PC-3 (cell line): ENCODE results near the gene NDUFA13.

Experiments
- EZH2phosphoT487 ChIP-seq: fragments of 300-600 bp; sonication (generic); IDR thresholded peaks from 2 replicates; pipeline ENCODE4 v1.6.1; 2018; ENCODE audit warnings: mild to moderate bottlenecking, antibody characterized with exemption, low read length, borderline replicate concordance
- TF ChIP-seq, protein P1 (sequence below): fragments of 300-600 bp; sonication (generic); conservative IDR thresholded peaks from 2 replicates; pipeline ENCODE4 v1.5.1; 2017; ENCODE audit warnings: antibody characterized with exemption, low read depth, mild to moderate bottlenecking, low read length

GRCh38 chr19:19498255-19498991 lies 17.6 kb upstream of the NDUFA13 start:
- TF ChIP-seq, protein P1, sequence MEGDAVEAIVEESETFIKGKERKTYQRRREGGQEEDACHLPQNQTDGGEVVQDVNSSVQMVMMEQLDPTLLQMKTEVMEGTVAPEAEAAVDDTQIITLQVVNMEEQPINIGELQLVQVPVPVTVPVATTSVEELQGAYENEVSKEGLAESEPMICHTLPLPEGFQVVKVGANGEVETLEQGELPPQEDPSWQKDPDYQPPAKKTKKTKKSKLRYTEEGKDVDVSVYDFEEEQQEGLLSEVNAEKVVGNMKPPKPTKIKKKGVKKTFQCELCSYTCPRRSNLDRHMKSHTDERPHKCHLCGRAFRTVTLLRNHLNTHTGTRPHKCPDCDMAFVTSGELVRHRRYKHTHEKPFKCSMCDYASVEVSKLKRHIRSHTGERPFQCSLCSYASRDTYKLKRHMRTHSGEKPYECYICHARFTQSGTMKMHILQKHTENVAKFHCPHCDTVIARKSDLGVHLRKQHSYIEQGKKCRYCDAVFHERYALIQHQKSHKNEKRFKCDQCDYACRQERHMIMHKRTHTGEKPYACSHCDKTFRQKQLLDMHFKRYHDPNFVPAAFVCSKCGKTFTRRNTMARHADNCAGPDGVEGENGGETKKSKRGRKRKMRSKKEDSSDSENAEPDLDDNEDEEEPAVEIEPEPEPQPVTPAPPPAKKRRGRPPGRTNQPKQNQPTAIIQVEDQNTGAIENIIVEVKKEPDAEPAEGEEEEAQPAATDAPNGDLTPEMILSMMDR: no peak
- TF ChIP-seq EZH2phosphoT487: no peak
